DND-41 (cell line): ENCODE measurements around the gene TMCO4.
"Not testable (repeated sequence)": the region's sequence is repeated elsewhere in the genome, so short reads cannot be mapped to it uniquely, and the experiment has no call there.

Experiments used
- ATAC-seq: fragments of 200-7000 bp; cut with Tn5 transposase; 3 replicates; pipeline ENCODE4 v1.9.1; 2021; ENCODE audit warnings: low read depth; ENCODE audit not compliant: insufficient read depth
- DNase-seq: peaks from one replicate; pipeline ENCODE4 v3.0.0-alpha.2; 2020
- H2AFZ ChIP-seq: 2 replicates; pipeline ENCODE4 v1.6.0; 2012; ENCODE audit warnings: low read depth, low read length
- H3K27ac ChIP-seq: 2 replicates; pipeline ENCODE4 v1.5.1; 2012; ENCODE audit warnings: low read length, inconsistent platforms
- H3K27me3 ChIP-seq: fragments of 200-600 bp; sonication (generic); 2 replicates; pipeline ENCODE4 v1.6.0; 2012; ENCODE audit warnings: low read length, mild to moderate bottlenecking, inconsistent platforms; ENCODE audit not compliant: insufficient read depth, poor library complexity
- H3K36me3 ChIP-seq: 2 replicates; pipeline ENCODE4 v1.5.1; 2012; ENCODE audit warnings: low read length, inconsistent platforms; ENCODE audit not compliant: insufficient read depth
- H3K4me1 ChIP-seq: 2 replicates; pipeline ENCODE4 v1.5.1; 2012; ENCODE audit warnings: mild to moderate bottlenecking, low read length; ENCODE audit not compliant: insufficient read depth
- H3K4me2 ChIP-seq: 2 replicates; pipeline ENCODE4 v1.6.0; 2012; ENCODE audit warnings: mild to moderate bottlenecking, moderate library complexity, low read length, inconsistent platforms; ENCODE audit not compliant: insufficient read depth
- H3K4me3 ChIP-seq, 2 experiments: fragments of 200-600 bp in 1 of 2; shearing (Covaris generic) in 1 of 2; 2 replicates each; pipeline ENCODE4 v1.5.1; 2012 to 2016; ENCODE audit warnings: inconsistent platforms in 2 of 2, low read length in 2 of 2, mild to moderate bottlenecking in 2 of 2, low read depth in 1 of 2, moderate library complexity in 1 of 2
- H3K79me2 ChIP-seq: 2 replicates; pipeline ENCODE4 v1.6.0; 2012; ENCODE audit warnings: low read length, inconsistent platforms; ENCODE audit not compliant: insufficient read depth
- H3K9ac ChIP-seq: 2 replicates; pipeline ENCODE4 v1.6.0; 2012; ENCODE audit warnings: low read depth, mild to moderate bottlenecking, inconsistent platforms, low read length, moderate library complexity
- H3K9me3 ChIP-seq: 2 replicates; pipeline ENCODE4 v1.5.1; 2012; ENCODE audit warnings: low read length, moderate library complexity, mild to moderate bottlenecking, inconsistent platforms; ENCODE audit not compliant: insufficient read depth, severe bottlenecking
- H4K20me1 ChIP-seq: 2 replicates; pipeline ENCODE4 v1.6.0; 2012; ENCODE audit warnings: low read length; ENCODE audit not compliant: insufficient read depth
- EZH2 ChIP-seq: IDR thresholded peaks from 3 replicates; pipeline ENCODE4 v1.6.1; 2012; ENCODE audit warnings: borderline replicate concordance, low read depth, mild to moderate bottlenecking, moderate library complexity, low read length, inconsistent platforms; ENCODE audit not compliant: severe bottlenecking
- TF ChIP-seq, protein P1 (sequence below): IDR thresholded peaks from 2 replicates; pipeline ENCODE4 v1.5.1; 2012; ENCODE audit warnings: borderline replicate concordance, low read length, moderate library complexity, mild to moderate bottlenecking; ENCODE audit not compliant: poor library complexity, severe bottlenecking; ENCODE audit errors: extremely low read depth

TMCO4 gene

DNA sequence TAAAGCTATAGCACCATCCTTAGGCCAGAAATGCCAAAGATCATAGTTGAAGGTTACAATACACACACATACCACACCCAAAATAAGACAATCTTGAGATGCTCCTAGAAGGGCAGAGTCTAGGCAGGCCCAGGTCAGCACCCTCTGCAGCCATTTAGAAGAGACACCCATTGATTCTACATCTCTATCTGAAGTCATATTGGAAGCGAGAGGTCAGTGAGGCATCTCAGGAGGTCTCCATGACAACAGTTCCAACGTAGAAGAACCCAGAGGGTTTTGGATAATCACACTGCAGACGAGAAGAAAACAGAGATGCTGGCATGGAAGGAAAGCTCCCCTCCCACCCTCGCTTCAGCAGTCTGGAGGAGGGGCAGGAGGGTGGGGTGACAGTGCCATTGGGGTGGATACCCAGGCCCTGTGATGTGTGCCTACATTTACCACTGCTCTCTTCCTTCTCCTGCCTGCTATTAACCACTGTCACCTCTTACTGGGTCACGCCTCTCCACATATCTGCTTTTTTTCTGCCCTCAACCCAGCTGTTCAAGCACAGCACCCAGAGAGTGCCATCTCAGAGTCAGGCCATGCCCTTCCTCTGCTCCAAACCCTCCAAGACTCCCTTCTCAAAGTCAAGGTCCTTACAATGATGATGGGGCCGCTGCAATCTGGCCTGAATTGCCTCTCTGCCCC, 6.2 kb downstream of the TMCO4 start:
- Histone ChIP-seq H4K20me1 (no peaks in the 10 kb centered on the region), H3K79me2 (no peaks in the 10 kb centered on the region), H3K9me3 (no peaks in the 10 kb centered on the region), H3K36me3 (no peaks in the 10 kb centered on the region), H3K4me3 (no peak overlapping the region), H3K4me1 (no peaks in the 10 kb centered on the region), H2AFZ (no peak overlapping the region), H3K4me2 (no peak overlapping the region), H3K27me3 (peaks cover 8% of the 10 kb centered on the region), H3K9ac (no peak overlapping the region), H3K27ac (no peak overlapping the region)
- TF ChIP-seq EZH2 = no peak
- TF ChIP-seq, protein P1, sequence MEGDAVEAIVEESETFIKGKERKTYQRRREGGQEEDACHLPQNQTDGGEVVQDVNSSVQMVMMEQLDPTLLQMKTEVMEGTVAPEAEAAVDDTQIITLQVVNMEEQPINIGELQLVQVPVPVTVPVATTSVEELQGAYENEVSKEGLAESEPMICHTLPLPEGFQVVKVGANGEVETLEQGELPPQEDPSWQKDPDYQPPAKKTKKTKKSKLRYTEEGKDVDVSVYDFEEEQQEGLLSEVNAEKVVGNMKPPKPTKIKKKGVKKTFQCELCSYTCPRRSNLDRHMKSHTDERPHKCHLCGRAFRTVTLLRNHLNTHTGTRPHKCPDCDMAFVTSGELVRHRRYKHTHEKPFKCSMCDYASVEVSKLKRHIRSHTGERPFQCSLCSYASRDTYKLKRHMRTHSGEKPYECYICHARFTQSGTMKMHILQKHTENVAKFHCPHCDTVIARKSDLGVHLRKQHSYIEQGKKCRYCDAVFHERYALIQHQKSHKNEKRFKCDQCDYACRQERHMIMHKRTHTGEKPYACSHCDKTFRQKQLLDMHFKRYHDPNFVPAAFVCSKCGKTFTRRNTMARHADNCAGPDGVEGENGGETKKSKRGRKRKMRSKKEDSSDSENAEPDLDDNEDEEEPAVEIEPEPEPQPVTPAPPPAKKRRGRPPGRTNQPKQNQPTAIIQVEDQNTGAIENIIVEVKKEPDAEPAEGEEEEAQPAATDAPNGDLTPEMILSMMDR = no peak
- no peak for DNase-seq
- ATAC-seq = no peak

DNA sequence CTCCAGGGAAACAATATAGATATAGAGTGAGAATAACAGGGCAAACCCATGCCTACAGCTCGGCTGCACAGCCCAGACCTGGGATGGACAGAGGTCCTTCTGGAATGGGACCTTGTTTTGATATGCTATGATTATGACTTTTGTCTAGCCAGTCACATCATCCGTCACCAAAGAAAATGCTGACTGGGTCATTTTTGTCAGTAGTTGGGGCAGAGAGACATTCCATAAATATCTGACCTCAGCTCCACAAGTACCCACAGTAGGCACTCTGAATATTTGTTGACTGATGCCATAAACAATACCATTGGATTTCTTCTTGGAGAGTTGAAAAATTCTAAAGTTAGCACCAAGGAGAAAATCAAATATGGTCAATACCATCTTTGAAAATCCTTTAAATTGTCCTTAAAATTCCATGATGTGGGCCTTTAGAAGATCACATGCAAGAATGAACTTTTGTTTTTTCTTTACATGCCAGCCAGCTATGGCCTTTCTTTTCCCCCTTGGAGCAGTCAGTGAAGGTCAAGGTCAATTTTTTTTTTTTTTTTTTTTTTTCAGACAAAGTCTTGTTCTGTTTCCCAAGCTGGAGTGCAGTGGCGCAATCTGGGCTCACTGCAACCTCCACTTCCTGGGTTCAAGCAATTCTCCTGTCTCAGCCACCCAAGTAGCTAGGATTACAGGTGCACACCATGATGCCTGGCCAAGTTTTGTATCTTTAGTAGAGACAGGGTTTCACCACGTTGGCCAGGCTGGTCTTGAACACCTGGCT, 7.3 kb downstream of the TMCO4 start:
- Histone ChIP-seq H3K4me2 (no peak overlapping the region), H3K9me3 (no peaks in the 10 kb centered on the region), H3K27ac (no peak overlapping the region), H2AFZ (no peak overlapping the region), H4K20me1 (no peaks in the 10 kb centered on the region), H3K4me1 (no peaks in the 10 kb centered on the region), H3K27me3 (peaks cover 3% of the 10 kb centered on the region), H3K79me2 (no peaks in the 10 kb centered on the region), H3K4me3 (no peak overlapping the region), H3K36me3 (no peaks in the 10 kb centered on the region), H3K9ac (no peak overlapping the region)
- DNase-seq (no peak), ATAC-seq (no peak)
- no peak for TF ChIP-seq EZH2
- TF ChIP-seq, protein P1 = no peak

DNA sequence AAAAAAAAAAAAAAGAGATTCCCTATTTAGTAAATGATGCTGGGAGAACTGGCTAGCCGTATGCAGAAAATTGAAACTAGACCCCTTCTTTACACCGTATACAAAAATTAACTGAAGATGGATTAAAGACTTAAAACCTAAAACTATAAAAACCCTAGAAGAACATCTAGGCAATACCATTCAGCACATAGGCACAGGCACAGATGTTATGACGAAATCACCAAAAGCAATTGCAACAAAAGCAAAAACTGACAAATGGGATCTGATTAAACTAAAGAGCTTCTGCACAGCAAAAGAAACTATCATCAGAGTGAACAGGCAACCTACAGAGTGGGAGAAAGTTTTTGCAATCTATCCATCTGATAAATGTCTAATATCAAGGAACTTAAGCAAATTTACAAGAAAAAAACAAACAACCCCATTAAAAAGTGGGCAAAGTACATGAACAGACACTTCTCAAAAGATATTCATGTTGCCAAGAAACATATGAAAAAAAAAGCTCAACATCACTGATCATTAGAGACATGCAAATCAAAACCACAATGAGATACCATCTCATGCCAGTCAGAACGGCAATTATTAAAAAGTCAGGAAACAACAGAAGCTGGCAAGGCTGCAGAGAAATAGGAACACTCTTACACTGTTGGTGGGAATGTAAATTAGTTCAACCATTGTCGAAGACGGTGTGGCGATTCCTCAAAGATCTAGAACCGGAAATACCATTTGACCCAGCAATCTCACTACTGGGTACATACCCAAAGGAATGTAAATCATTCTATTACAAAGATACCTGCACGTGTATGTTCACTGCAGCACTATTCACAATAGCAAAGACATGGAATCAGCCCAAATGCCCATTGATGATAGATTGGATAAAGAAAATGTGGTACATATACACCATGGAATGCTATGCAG, 9.4 kb downstream of the TMCO4 start:
- H3K27ac ChIP-seq, DNase-seq, H3K79me2 ChIP-seq, H3K9ac ChIP-seq, H3K4me1 ChIP-seq, H4K20me1 ChIP-seq, H3K36me3 ChIP-seq, H3K4me3 ChIP-seq, H3K27me3 ChIP-seq, ATAC-seq, H3K4me2 ChIP-seq, H3K9me3 ChIP-seq, H2AFZ ChIP-seq: not testable (repeated sequence)
